A549 (cell line): ENCODE data around the gene PPL.

ENCODE experiments used
- CBX2 ChIP-seq: fragments of 200-600 bp; sonication (generic); IDR thresholded peaks from 2 replicates; pipeline ENCODE4 v1.6.1; 2016; ENCODE audit warnings: low read depth, mild to moderate bottlenecking, borderline replicate concordance
- KDM5A ChIP-seq: fragments of 200-600 bp; sonication (generic); IDR thresholded peaks from 2 replicates; pipeline ENCODE4 v1.6.1; 2016; ENCODE audit warnings: antibody characterized with exemption, mild to moderate bottlenecking
- TF ChIP-seq, protein P1 (sequence below): fragments of >200 bp; sonication (Bioruptor Twin); formaldehyde crosslinking; IDR thresholded peaks from 3 replicates; pipeline ENCODE4 v1.5.1; 2016

DNA sequence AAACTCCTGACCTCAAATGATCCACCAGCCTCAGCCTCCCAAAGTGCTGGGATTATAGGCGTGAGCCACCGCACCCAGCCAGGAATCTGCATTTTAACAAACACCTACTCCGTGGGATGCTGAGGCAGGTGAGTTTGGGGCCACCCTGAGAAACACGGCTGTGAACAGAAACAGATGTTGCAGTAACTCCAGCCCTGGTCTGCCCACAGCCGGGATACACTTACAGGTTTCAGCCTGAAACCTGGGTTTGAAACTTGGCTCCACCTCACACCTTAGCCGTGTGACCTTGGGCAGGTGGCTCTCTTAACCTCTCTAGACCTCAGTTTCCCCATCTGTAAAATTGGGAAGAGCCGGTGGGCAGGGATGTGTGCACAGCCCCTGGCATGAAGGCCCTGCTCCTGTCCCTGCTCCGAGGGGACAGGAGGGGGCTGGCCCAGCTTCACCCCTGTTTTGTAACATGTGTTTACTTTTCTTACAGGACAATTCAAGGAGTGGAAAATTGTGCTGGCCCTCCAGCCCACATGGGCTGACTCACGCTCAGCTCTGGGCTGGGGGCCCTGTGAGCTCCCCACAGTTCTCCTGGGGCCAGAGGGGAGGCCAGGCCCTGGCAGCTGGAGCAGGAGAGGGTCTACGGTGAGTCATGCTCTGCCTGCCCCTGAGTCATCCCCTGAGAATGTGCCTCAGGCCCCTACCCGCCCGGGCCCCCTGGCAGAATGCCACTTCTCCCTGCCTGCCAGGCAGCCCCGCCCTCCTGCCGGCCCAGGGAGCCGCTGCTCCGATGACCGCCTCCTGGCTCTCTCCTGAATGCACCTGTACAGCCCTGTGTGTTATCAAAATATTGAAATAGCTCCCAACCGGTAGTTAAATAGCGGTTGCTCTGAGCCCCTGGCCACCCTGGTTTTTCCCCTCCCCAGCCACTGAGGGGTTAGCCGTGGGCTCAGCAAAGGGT, 7.7 kb upstream of the PPL start:
- TF ChIP-seq, protein P1, sequence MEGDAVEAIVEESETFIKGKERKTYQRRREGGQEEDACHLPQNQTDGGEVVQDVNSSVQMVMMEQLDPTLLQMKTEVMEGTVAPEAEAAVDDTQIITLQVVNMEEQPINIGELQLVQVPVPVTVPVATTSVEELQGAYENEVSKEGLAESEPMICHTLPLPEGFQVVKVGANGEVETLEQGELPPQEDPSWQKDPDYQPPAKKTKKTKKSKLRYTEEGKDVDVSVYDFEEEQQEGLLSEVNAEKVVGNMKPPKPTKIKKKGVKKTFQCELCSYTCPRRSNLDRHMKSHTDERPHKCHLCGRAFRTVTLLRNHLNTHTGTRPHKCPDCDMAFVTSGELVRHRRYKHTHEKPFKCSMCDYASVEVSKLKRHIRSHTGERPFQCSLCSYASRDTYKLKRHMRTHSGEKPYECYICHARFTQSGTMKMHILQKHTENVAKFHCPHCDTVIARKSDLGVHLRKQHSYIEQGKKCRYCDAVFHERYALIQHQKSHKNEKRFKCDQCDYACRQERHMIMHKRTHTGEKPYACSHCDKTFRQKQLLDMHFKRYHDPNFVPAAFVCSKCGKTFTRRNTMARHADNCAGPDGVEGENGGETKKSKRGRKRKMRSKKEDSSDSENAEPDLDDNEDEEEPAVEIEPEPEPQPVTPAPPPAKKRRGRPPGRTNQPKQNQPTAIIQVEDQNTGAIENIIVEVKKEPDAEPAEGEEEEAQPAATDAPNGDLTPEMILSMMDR, result no peak
- TF ChIP-seq CBX2 (no peak), KDM5A (no peak)
